Measurements from ENCODE around the gene JPH4.
"Not testable (repeated sequence)": the region's sequence is repeated elsewhere in the genome, so short reads cannot be mapped to it uniquely, and the experiment has no call there.

The JPH4 gene

GRCh38 chr14:23544511-23545447 is 33.8 kb downstream of the JPH4 start:
- no peak for DNase-seq

GRCh38 chr14:23543403-23543802 is 35.2 kb downstream of the JPH4 start:
- DNase-seq = no peak

DNA sequence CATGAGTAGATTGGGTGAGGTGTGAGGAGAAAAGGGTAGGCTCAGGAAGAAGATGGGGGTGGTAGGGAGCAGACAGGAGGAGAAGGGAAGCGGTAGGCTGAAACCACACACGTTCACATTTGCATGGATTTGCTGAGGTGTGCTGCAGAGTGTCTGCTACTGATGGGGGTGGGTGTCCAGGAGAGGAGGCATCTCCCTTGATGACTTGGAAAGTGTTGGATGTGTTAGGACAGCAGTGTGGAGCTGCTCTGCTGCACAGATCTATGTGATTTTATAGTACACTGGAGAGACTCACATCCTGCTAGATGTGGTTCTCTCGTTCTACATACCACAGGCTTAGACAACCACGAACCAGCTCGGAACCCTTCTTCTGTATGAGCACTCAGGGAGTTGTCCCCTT is 36.3 kb downstream of the JPH4 start:
- no peak for DNase-seq

DNA sequence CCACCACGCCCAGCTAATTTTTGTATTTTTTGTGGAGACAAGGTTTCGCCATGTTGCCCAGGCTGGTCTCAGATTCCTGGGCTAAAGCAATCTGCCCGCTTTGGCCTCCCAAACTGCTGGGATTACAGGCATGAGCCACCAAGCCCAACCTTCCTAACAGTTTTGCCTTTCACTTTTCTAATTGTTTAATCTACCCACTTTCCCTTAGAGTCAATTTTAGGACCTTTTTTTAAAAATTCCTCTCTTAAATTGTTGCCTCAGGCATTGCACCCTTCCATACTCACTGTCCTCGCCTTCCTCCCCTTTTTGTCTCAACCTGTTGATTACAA is 38.5 kb downstream of the JPH4 start:
- DNase-seq = no peak

DNA sequence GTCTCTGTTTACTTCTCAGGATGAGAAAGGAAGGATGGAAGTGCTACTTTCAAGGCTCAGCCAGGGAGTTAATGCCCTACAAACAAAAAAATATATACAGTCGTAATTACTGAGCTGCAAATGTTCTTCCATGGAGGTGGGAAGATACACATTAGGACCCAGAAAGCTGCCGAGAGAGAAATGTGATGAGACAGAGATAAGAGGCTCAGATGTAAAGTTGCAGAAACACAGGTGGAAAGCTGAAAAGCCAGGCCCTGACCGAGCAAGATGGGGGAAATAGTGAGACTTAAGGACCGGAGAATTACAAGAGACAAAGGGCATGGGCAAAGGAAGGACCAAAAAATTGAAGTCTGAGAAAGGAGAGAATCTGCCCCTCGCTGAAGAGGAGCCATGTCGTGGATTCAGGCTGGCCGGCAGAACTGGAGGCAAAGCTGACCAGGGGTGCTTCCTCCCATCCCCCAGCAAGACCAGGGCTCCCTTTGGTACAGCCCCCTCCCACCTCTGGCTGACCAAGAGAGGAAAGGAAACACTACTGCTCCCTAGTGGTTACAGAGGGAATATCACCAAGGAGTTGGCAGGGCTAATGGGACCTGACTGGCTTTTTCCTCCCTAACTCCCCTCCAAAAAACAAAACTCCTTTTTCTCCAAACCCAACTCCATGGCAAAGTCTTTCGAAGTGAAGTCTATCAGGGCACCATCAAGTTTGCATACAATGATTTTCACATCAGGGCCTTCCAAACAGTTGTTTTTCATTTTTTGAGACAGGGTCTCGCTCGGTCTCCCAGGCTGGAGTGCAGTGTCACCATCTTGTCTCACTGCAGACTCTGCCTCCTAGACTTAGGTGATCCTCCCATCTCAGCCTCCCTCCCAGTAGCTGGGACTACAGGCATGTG is 39.1 kb downstream of the JPH4 start:
- DNase-seq = no peak

GRCh38 chr14:23538785-23539184 is 39.8 kb downstream of the JPH4 start:
- DNase-seq = no peak

DNA sequence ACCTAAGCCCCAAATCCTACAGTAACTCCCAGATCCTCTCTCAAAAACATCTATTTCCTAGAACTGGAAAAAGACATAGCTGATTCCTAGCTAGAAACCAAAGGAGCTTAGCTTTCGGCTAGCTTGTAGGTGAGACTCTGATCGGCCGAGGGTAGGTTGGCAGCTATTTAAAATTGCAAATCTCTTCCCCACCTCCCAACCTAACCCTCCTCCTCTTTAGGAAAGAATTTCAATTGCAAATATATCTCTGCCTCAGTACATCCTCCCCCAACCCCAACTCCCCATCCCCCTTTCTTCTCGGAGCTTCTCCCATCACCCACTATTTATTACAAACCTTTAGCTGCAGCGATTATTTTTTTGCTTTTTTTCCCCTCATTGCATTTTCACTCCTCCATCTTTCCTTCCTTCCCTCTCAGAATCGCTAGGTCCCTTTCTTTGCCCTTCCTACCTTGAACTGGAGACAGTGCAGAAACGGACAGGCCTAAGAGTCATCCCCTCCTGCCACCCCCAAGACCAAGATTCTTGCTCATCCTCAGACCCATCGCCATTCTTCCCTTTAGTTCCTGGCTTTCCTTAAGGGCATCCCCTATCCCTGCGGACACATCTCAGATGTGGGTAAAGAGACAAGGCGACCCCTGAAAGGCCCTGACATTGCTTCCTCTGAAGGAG is 40.4 kb downstream of the JPH4 start:
- DNase-seq = no peak

DNA sequence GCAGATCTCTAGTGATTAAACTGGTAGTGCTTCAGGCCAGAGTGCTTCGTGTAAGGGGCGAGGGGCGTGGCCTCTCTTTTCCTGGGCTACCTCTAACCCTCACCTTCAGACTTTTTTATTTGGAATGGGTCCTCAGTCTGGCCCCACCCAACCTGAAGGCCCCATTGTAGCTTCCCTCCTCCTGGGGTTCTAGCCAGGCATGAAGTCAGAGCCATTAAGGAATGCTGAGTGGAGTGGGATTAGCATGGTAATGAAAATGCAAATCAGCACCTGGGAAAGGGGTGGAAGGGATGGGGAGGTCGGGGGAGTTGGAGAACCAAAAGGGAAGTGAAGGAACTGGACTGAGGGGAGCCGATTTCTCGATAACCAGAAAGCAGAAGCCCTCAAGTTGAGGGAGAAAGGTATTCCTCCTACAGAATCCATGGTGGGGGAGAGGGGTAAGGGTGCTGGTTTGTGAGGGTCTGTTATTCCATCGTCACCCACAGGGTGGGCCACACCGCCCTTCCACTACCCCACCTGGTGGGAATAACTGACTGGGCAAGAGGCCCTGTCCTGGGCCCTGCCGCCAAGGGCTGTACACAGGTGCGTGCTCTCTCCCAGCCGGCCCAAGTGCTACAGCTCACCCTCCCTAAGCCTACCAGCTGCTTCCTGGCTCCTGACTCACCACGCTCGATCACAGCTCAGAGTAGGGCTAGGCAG is 41.1 kb downstream of the JPH4 start:
- no peak for DNase-seq

GRCh38 chr14:23536906-23537305 is 41.7 kb downstream of the JPH4 start:
- not testable (repeated sequence) for DNase-seq

DNA sequence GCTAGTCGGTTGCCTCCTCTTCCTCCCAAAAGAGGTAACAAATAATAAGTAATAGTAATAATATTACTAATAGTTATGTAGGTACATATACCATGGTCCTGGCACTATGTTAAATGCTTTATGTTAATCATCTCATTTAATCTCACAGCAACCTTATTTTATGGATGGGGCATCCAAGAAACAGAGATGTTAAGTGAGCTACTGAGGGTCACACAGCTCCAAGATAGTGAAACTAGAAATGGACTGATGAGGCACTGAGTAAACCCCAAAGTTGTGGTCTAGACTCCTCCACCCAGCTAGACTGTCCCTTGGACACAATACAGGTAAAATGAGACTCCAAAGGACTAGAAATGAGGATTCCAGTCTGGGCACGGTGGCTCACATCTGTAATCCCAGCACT is 42.1 kb downstream of the JPH4 start:
- no peak for DNase-seq

DNA sequence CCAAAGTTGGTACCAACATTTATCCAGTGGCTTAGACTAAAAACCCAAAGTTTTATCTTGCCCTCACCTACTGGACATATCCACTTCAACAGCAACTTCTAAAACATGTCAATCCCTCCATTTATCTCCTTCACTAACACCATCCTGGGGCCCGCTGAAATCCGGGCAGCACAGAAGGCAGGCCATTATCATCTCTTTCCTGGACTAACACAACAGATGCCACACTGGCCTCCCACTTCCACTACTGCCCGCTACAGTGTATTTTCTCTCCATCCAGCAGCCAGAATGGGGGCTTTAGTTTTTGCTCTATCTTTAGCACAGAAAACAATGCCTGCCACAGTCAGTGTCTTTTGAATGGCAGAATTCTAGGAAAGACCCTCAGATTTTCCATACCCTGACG is 42.6 kb downstream of the JPH4 start:
- no peak for DNase-seq

DNA sequence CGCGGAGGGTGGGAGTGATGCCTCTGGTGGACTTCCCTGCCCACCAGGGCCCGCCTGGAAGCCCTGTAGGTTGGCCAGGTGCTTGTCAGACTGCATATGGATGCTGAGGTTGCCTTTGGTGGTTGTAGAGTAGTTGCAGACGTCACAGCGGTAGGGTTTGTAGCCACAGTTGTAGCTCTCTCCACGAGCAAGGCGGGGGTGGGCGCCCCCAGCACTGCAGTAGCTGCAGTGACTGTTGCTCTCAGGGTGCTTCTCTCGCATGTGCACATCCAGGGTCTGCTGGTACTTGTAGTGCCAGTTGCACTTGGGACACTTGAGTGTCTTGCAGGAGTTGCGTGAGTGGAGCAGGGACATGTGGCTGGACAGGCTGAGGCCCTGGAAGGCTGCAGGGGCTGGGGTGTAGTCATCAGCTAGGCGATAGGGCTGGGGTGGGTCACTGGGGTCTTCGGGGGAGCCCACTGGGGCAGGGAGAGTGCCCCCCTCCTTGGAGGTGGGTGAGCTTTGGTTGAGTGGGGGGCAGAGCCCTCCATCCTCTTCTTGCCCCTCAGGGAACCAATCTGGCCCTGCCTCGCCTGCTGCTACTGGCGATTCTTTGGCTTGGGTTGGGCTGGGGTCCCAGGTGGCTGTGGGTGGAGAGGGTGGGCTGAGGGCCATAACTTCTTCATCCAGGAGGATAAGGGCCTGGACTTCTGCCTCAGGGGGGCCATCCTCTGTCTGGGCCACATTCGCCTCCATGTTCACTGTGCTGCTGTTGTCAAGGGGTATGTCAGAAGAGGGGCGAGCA is 44.7 kb downstream of the JPH4 start:
- no peak for DNase-seq

- no peak for DNase-seq
Measured at GRCh38 chr14:23532658-23533057, 45.9 kb downstream of the JPH4 start.

DNA sequence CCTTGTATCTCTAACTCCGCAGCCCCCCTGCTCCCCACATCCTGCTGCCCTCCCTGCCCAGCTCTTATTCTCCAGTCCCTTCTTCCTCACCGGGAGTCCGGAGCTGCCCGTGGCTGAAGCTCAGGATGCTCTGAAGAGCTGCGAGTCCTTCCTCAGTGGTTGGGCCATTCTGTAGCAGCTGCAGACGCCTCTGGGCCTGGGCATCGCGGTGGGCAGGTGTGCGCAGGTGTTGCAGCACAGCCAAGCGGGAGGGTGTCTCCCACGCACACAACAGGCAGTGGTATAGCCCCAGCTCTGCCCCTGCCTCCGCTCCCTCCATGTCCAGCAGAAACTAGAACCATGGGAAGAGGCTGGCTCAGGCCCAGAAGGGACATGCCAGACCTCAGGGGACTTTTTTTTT is 47.2 kb downstream of the JPH4 start:
- DNase-seq = no peak

- DNase-seq = no peak
Measured at GRCh38 chr14:23530375-23531055, 48.1 kb downstream of the JPH4 start.

- DNase-seq = no peak
Measured at GRCh38 chr14:23529016-23529415, 49.6 kb downstream of the JPH4 start.

DNA sequence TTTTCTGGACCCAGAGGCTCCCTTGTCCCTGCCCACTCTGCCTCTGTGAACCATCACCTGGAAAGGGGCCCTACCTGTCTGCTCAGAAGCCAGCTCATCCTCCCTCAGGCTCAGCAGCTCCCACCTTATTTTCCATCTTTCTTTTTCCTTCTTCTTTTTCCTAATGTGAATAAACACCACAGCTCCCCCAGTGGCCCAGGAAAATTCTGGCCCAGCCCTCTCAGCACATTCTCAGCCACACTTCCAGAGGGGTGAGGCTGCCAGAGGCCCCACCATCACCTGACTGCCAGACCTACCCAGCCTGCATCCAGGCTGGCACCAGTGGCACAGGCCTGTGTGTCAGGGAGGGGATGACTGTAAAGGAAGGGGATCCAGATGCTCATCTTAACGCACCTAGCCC is 50.0 kb downstream of the JPH4 start:
- DNase-seq = no peak

DNA sequence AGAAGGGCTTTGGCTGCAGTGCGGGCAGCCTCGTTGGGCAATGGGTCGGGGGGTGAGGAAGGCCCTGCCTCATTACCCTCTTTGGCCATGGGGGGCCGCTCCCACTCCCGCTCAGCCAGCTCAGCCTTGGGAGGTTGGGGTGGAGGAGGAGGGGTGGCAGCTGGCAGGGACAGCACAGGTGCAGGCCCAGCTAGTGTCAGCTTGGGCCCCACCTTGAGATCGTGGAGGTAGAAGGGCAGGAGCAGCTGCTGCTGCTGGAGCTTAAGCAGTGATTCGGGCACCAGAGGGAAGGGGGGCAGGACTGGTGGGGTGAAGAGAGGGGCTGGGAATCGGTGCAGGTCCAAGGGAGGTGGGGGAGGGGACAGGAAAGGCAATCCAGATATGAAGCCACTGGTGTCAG is 53.0 kb downstream of the JPH4 start:
- DNase-seq = no peak

DNA sequence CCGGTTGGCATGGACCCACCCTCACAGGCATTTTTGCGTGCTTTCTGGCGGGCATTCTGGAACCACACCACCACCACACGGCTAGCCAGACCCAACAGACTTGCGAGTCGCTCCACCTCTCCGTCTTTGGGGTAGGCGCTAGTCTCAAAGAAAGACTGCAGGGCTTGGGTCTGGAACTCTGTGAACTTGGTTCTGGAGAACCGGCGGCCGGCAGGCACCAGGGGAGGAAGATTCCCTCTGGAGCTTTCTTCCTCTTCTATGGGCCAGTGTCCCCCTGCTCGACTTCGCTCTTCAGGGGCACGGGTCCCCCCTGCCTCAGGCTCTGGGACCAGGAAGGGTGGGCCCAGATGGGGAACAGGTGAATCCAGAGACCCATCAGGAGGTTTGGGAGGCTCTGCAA is 53.6 kb downstream of the JPH4 start:
- no peak for DNase-seq

- no peak for DNase-seq
Measured at GRCh38 chr14:23523229-23524016, 55.2 kb downstream of the JPH4 start.

All from NCI-H1048 (cell line).